Thoracic aorta (tissue), 2 donors: ENCODE data around the gene FMNL3. TPM values are rescaled to one million over a fixed set of nuclear protein-coding genes. Genes with fewer than 3 reads are reported as not detected.

ENCODE experiments used
- ATAC-seq: fragments of 150-250 bp; one replicate; pipeline ENCODE4 v1.8.0; 2017; ENCODE audit warnings: low read depth; ENCODE audit not compliant: insufficient number of reproducible peaks, low FRiP score
- DNase-seq: peaks from one replicate; pipeline ENCODE4 v3.0.0-alpha.2; 2020; ENCODE audit warnings: low spot score
- H3K27ac ChIP-seq, 2 donors: fragments of 200-600 bp; sonication (generic); 1 replicate in 1 of 2; 2 replicates in 1 of 2; pipeline ENCODE4 v1.5.1; 2016; ENCODE audit warnings: mild to moderate bottlenecking in 2 of 2, moderate library complexity in 2 of 2
- H3K27me3 ChIP-seq: fragments of 200-600 bp; sonication (generic); replicated peaks from 2 replicates; pipeline ENCODE4 v1.6.0; 2016; ENCODE audit warnings: mild to moderate bottlenecking; ENCODE audit not compliant: insufficient read depth
- H3K36me3 ChIP-seq: fragments of 200-600 bp; sonication (generic); one replicate; pipeline ENCODE4 v1.5.1; 2016
- H3K4me1 ChIP-seq, 2 donors: fragments of 200-600 bp; sonication (generic); 1 replicate in 1 of 2; 2 replicates in 1 of 2; pipeline versions ENCODE4 v1.5.1 to v1.6.0; 2016; ENCODE audit warnings: low read depth in 2 of 2, mild to moderate bottlenecking in 1 of 2; ENCODE audit not compliant: control insufficient read depth in 1 of 2
- H3K4me3 ChIP-seq: fragments of 200-600 bp; sonication (generic); 2 replicates; pipeline ENCODE4 v1.5.1; 2016; ENCODE audit warnings: mild to moderate bottlenecking
- H3K9me3 ChIP-seq: fragments of 200-600 bp; sonication (generic); 2 replicates; pipeline ENCODE4 v1.5.1; 2016
- CTCF ChIP-seq: fragments of 200-600 bp; sonication (generic); IDR thresholded peaks from one replicate; pipeline ENCODE4 v1.5.1; 2019; ENCODE audit warnings: antibody characterized with exemption
- total RNA-seq, 2 donors: library from RNA; depleted of rRNA; stranded (reverse); fragments of >200 nt; gene quantifications; one replicate each; pipeline versions ENCODE4 v1.1.0 to v1.2.3, GENCODE V29; 2016

Gene FMNL3
- total RNA-seq, 2 donors from 2014 or later: 26.7 to 37.4 TPM

- no peaks in the 10 kb centered on the region for H3K27me3 ChIP-seq
- no peak for DNase-seq
- peak overlapping the region; percentile 69 to 82 for H3K27ac ChIP-seq
- no peaks in the 10 kb centered on the region for H3K9me3 ChIP-seq
- H3K4me1 ChIP-seq: peaks cover 16 to 32% of the 10 kb centered on the region in 2 donors
- H3K36me3 ChIP-seq: no peaks in the 10 kb centered on the region
- peak overlapping the region; percentile 84 for H3K4me3 ChIP-seq
- no peak for TF ChIP-seq CTCF
- no peak for ATAC-seq
These were observed 666 bp downstream of the FMNL3 start for GRCh38 chr12:49706351-49707127.

- no peak for TF ChIP-seq CTCF
- DNase-seq (no peak), ATAC-seq (no peak)
- peak overlapping the region; percentile 2 to 82 for H3K27ac ChIP-seq
- peaks cover 16 to 32% of the 10 kb centered on the region in 2 donors for H3K4me1 ChIP-seq
- no peaks in the 10 kb centered on the region for H3K36me3 ChIP-seq
- H3K27me3 ChIP-seq: no peaks in the 10 kb centered on the region
- no peaks in the 10 kb centered on the region for H3K9me3 ChIP-seq
- peak overlapping the region; percentile 84 for H3K4me3 ChIP-seq
These were observed 1.6 kb downstream of the FMNL3 start for GRCh38 chr12:49705479-49706134.

GRCh38 chr12:49703647-49704137 is 3.5 kb downstream of the FMNL3 start:
- peak overlapping the region in 1 of 2 donors; percentile 10 for H3K27ac ChIP-seq
- no peak for ATAC-seq
- no peaks in the 10 kb centered on the region for H3K27me3 ChIP-seq
- peaks cover 22 to 43% of the 10 kb centered on the region in 2 donors for H3K4me1 ChIP-seq
- H3K4me3 ChIP-seq: no peak overlapping the region
- H3K9me3 ChIP-seq: no peaks in the 10 kb centered on the region
- no peak for DNase-seq
- H3K36me3 ChIP-seq: no peaks in the 10 kb centered on the region
- no peak for TF ChIP-seq CTCF

- no peak for TF ChIP-seq CTCF
- peaks cover 27 to 46% of the 10 kb centered on the region in 2 donors for H3K4me1 ChIP-seq
- ATAC-seq (no peak), DNase-seq (no peak)
- H3K27me3 ChIP-seq: no peaks in the 10 kb centered on the region
- no peaks in the 10 kb centered on the region for H3K36me3 ChIP-seq
- no peak overlapping the region for H3K27ac ChIP-seq
- no peaks in the 10 kb centered on the region for H3K9me3 ChIP-seq
- no peak overlapping the region for H3K4me3 ChIP-seq
These were observed 4.5 kb downstream of the FMNL3 start for GRCh38 chr12:49702676-49703215.

DNA sequence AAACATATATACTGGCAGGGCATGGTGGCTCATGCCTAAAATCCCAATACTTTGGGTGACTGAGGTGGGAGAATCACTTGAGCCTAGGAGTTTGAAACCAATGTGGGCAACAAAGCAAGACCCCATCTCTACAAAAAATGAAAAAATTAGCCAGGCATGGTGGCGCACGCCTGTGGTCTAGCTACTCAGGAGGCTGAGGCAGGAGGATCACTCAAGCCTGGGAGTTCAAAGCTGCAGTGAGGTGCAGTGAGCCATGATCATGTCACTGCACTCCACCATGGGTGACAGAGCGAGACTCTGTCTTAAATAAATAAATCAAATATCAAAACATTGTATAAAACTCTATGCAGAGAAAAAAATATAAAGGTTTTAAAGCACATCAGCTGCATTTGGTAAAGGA is 5.2 kb downstream of the FMNL3 start:
- Histone ChIP-seq H3K4me3 (no peak overlapping the region), H3K9me3 (no peaks in the 10 kb centered on the region), H3K27me3 (no peaks in the 10 kb centered on the region), H3K36me3 (no peaks in the 10 kb centered on the region), H3K4me1 (peaks cover 27 to 45% of the 10 kb centered on the region in 2 donors), H3K27ac (no peak overlapping the region)
- DNase-seq (no peak), ATAC-seq (no peak)
- no peak for TF ChIP-seq CTCF
